HG03103 (cell line): ENCODE results near the gene PCED1B.

Source experiments
- ATAC-seq: cut with Tn5 transposase; IDR thresholded peaks from one replicate; pipeline ENCODE4 v1.9.1; 2021; ENCODE audit warnings: low read depth; ENCODE audit not compliant: unreplicated experiment

The PCED1B gene

GRCh38 chr12:47067176-47067575, 12.2 kb upstream of the PCED1B start:
- ATAC-seq, result no peak

DNA sequence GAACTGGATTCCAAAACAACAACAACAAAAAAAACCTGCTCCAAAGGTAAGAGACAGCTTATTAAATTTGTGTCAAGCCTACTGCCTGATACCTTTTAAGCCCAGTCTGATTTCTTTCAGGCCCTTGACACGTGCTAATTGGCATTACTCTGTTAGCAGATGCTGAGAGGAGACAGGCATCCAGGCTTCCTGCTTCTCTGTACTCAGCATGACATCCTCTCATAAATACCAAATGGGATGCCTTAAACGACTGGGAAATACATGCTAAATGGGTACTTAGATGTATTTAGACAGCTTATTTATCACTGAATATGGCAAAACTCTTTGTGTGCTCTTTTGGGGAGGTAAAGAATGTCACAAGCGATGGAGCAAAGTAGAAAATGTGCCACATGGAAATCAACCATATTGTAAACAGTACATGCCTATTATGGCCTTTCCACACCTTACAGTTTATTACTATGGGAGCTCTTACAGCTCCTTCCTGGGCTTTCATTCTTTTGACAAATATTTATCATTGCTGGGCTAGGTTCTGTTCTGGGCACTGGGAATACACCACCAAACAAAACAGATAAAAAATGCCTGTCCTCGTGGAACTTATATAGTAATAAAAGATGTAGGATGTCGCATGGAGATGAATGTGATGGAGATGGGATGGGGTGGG, 11.5 kb upstream of the PCED1B start:
- ATAC-seq, result no peak

GRCh38 chr12:47068539-47068938, 10.9 kb upstream of the PCED1B start:
- no peak for ATAC-seq

DNA sequence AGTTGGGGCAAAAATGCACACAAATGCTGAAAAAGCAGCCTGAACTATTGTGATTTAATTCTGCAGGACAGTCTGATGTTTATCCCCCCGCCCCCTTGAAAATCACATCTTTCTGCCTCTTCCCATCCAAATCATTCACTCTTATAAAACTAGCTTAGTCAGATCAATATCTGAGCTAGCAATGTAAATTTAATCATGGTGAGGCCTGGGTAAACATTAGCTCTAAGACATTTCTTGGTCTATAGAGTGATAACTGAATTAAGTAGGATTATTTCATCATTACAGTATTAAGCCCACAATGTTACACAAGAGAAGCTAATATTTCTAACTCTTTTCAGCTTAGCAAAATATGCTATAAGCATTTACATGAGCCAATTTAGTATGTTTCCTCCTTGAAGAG, 9.1 kb upstream of the PCED1B start:
- ATAC-seq, result no peak

- no peak for ATAC-seq
These were observed 8.1 kb upstream of the PCED1B start for GRCh38 chr12:47071241-47071852.

GRCh38 chr12:47073951-47074350, 5.5 kb upstream of the PCED1B start:
- no peak for ATAC-seq

DNA sequence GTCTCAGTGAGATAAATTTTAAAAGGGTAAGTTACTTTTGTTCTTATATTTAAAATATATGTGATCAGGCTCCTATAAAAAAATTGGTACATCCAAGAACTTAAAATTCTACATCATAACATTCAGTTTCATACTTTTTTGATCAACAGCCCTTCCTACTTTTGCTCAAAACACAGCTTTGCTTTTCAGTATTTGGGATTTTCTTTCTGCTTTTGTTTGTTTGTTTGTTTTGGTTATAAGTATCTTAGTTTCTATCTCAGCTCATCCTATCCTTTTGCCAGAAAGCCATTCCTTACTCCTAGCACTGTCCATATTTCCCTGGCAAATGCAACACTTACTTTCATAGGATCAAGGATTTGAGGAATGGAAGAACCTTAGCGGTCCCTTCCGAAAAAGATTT, 4.7 kb upstream of the PCED1B start:
- ATAC-seq, result no peak

- no peak for ATAC-seq
These were observed 4.0 kb upstream of the PCED1B start for GRCh38 chr12:47075192-47076084.

GRCh38 chr12:47077206-47078085, 2.0 kb upstream of the PCED1B start:
- ATAC-seq, result no peak

DNA sequence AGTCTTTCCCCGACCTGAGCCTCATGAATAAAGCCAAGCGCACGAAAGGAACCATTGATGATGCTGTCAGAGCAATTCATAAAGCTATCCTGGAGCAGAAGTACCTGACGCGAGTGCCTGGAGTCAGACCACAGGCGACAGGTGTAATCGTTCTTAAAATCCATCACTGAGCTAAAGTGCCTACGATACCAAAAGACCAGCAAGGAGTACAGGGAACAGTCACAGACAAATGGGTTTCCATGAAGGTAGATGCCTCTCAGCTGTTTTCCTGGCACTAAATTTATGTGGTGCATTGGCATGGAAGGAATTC, 1.4 kb upstream of the PCED1B start:
- no peak for ATAC-seq

- no peak for ATAC-seq
These were observed 521 bp upstream of the PCED1B start for GRCh38 chr12:47078733-47079467.

DNA sequence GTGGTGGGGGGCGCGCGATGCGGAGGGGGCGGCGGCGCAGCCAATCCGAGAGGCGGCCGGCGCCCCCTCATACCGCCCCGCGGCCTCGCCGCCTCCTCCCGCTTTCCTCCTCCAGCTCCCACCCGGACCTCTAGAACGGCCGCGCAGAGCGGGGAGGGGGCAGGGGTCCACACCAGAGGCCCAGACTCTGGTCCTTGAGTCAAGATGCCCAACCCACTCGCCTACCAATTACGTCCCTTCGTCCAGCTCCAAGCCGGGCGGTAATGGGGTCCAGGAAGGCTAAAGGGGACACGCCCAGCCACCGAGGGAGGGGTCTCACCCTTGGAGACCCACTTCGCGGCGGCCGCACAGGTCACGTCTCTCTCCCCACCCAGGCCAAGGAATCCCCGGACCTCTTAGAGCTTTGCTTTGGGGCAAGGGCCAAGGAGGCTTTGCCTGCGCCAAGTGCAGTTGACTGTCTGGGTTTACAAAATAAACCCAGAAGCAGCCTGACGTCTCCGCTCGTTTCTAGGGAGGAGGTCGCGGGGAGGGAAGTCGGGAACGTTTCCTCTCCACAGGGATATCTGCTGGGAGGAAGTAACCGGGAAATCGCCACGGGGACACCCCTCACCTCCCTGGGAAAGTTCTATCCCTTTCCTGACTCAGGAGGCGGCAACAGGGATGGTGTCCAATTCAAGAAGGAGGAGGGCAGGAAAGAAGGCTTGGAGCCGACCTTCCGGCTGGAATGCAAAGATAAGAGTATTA, 732 bp downstream of the PCED1B start:
- ATAC-seq, result peak; percentile 11

GRCh38 chr12:47080725-47081502, 1.5 kb downstream of the PCED1B start:
- ATAC-seq, result no peak

GRCh38 chr12:47082283-47082682, 2.9 kb downstream of the PCED1B start:
- ATAC-seq, result no peak

DNA sequence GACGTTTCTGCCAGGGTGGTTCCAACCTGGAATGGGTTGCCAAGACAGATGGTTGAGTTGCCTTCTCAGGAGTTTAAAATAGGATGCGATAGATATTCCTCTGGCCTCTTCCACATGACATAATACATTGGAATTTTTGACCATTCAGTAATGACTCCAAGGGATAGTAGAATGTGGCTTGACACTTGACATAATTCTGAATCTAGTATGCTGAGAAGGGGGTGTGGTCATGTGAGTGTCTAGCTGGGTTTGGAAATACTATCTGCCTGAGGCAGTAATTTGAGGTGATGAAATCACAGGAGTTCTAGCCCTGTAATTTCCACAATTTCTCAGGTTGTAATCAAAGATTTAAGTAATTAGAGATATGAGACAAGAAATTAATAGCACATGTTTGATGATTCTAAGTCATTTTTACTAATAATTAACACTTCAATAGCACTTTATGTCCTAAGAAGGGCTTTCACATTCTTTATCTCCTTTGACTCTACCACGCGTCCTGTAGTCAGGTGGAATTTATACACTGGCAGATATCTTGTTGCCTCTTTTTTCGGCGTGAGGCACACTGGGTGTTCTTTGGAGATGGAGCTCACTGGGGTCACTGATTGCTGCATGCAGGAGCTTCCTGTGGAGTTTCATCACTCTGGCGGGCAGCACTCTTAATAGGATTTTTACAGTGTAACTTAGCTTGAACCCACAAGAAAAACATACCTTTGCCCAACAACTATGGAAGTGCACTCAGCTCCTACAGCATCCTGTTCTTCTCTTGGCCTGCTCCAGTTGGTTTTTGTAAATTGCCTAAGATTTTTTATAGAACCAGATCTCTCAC, 3.6 kb downstream of the PCED1B start:
- ATAC-seq, result no peak

GRCh38 chr12:47084172-47084571, 4.8 kb downstream of the PCED1B start:
- no peak for ATAC-seq

DNA sequence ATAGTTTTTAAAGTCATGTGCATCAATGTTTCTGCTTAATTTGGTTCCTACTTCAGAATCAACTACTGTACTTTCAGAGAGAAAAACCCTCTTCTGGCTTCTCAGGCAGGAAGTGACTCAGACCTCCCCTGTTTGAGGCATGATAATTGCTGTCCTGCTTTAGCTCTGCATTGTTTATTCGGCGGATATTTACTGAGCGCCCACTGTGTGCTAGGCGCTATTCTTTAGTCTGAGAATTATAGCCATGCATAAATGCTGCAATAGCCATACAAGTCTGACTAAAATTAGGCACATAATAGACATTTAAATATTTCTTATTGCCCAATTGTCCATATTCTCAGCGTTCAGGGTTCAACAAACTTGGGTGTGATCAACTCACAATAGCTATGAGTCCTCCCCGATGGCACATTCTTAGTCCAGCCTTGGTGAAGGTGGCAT, 6.4 kb downstream of the PCED1B start:
- no peak for ATAC-seq
